Measurements from ENCODE around the gene PPP1R10.

The PPP1R10 gene

DNA sequence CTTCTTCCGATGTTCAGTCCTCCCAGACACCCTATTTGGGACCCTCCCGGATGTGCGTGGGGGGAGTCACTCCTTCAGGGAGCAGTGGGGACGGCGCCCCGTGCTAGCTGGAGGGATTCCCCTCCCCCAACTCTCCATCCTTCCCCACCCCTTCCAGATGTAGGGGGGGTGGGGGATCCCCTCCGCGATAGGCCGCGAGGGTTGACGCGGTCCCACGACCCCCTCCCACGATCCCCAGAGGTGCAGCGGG, 61.3 kb downstream of the PPP1R10 start:
- DNase-seq, result no peak

DNA sequence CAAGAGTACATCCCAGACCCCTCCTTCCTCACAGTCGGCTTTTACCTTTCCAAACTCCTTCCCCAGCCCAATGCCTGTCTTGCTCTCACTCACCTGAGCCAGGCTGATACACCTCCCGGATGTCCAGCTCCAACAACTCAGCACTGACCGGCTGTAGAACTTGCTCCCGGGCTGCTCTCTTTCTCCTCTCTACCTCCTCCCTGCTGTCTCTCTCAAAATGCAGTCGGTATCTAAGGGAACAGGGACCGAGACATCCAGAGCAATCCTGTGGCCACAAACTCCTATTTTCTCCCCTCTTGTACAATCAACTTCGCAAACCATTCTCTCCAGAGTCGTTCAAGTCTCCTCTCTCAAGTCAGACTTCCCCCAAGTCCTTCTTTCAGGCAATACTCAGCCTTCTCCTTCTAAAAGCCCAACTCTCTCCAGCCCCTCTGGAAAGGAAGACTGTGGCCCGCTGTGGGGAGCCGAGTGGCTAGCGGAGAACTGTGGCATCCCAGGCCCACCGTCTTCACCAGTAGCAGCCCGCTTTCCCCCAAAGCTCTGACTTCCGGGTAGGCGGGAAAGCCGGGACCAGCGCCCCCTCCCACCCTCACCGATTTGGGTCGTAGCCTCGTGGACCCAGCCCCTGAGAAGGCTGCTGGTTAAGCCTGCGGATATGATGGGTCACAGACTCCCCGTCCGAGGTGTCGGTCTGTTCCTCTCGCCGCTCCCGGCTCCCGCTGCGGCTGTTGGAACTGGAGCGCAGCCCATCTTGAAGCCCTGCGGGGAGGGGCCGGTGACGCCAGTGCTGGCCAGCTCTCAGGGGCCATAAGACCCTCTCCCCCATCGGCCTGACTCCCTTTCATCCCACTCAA, 61.9 kb downstream of the PPP1R10 start:
- peak in 1 of 2 donors; percentile 11 for DNase-seq

DNA sequence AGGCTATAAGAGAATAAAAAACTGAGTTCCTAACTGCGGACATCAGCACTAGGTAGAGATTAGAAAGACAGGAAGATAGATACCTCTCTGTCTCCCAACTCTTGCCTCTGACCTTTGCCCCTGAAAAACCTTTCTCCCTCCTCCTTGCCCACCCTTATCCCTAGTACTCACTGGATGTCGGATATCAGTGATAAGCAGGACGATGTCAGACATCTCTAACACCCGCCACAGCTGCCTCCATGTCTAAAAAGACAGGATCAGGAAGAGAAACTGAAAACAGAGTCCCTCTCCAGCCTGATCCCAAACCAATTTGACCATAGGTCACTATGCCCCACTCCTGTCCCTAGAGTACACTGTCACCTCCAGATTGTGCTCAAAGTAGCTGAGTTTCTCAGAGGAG, 62.6 kb downstream of the PPP1R10 start:
- DNase-seq, result no peak

Data from activated CD4-positive, alpha-beta T cell treated with anti-CD3 and anti-CD28 coated beads for 4 hours (primary cell).